GM18498 (cell line): Measurements from ENCODE around the gene SMOC1.

ENCODE experiments used
- ATAC-seq: cut with Tn5 transposase; IDR thresholded peaks from one replicate; pipeline ENCODE4 v1.9.1; 2021; ENCODE audit warnings: mild to moderate bottlenecking, moderate library complexity; ENCODE audit not compliant: unreplicated experiment

SMOC1 gene

GRCh38 chr14:69973846-69974245 lies 94.6 kb downstream of the SMOC1 start:
- no peak for ATAC-seq

DNA sequence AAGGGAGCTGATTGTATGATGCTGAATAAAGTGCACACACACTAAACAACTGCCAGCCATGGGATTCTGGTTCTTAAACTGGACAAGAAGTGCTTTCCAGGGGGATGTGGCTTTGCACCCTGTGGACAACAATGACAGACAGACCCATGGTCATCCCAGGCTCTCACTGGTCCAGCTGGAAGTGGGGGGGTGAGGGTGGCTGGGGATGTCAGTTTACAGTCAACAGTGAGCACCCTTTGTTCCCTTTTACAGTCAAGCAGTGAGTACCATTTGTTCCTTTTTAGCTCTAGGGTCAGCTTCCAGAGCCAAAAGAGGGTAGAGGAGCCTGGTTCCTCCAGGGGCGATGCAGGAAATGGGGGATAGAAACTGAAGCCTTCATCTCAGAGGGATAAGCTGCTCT lies 100.7 kb downstream of the SMOC1 start:
- ATAC-seq: no peak

DNA sequence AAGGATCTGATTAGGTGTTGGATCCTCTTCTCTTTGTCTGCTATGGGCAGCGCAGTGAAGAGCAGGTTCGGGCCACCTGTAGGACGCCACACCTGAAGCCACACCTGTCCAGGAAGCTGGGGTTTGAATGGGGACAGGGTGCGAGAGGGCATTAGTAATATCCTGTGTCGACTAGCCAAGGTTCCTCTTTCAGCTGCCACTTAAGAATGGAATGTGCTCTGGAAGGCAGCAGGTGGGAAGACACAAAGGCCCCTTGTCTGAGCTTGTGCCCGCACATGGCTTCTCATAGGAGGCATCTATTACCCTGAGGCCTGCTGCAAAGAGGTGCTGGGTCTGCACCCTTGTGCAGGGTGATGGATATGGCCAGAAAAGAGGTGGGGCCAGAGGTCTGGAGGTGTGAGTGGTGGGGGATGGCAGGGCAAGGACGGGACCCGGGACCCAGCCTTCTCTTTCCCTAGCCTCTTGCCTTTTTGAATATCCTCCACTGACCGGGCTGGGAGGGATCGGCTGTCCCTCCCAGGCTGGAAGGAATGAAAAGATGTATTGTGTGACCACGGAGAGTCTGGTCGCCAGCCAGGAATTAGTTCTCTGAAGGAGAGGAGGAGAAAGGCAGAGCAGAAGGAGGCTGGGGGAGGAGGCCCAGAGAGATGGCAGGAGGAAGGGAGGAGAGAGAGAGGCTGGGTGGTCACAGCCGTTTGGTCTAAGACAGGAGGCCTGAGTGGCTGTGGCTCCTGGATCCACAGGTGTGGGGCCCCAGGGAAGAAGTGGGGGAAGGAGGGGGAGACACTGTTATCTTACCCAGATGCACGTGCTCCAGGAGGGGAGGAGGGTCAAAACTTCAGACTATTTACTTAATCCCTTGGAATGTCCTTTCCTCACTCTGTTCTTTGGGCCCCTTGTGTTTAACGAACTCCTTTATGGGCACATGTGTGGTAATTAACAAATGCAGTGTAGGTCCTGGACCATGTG lies 101.5 kb downstream of the SMOC1 start:
- no peak for ATAC-seq

DNA sequence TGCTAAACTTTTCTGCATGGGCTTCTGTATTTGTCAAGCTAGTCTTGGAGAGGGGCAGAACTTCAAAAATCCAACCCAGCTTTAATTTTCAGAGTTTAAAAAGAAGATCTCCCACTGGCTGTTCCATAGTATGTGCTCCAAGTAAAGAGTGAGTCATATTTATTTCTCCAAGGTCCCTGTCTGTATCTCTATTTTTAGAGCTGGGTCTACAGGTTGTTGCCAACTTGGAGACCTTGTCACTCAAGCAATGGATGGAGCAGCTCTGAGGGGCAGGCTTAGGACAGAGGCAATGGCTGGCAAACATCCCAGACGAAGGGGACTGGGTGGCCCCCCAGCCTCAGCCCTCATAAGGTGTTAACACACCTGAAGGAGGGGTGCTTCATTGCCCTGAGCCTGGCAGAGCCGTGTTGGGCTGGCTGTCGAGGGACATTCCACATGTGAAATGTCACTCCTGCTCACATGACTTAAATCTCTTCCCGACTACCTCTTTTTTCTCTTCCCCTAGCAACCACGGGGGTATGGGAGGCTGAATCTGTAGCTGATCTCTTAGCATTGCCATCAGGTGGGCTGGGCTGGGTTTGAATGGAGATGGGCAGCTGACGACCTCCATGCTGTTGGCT lies 103.1 kb downstream of the SMOC1 start:
- no peak for ATAC-seq

- ATAC-seq: no peak
Measured at GRCh38 chr14:69982886-69983285, 103.7 kb downstream of the SMOC1 start.

GRCh38 chr14:69983317-69983716 lies 104.1 kb downstream of the SMOC1 start:
- ATAC-seq: no peak

DNA sequence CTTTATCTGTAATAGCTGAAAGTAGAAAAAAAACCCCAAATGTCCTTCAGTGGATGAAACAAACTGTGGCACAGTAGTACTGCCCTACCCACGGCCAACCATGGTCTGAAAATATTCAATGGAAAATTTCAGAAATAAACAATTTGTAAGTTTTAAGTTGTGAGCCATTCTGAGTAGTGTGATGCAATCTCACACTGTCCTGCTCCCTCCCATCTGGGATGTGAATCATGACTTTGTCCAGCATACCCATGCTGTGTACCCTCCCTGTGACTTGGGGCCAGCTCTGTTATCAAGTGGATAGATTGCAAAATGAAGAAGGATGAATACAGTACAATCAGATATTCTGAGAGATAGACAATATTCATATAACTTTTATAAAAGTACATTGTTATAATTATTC lies 106.2 kb downstream of the SMOC1 start:
- no peak for ATAC-seq

DNA sequence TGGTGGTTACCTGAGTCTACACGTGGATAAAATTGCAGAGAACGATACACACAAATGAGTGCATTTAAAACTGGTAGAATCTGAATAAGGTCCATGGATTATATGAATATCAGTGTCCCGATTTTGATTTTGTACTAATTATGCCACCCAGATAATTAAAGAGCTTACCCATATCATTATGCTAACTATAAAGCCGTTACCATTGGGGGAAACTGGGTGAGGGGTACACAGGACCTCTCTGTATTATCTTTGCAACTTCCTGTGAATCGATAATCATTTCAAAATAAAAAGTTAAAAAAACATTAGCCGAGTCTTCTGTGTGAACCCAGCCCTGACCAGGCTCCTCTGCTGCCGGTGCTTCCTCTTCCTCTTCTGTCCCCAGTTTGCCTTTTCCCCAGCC lies 107.1 kb downstream of the SMOC1 start:
- ATAC-seq: no peak

- ATAC-seq: no peak
Measured at GRCh38 chr14:69987406-69988121, 108.3 kb downstream of the SMOC1 start.

DNA sequence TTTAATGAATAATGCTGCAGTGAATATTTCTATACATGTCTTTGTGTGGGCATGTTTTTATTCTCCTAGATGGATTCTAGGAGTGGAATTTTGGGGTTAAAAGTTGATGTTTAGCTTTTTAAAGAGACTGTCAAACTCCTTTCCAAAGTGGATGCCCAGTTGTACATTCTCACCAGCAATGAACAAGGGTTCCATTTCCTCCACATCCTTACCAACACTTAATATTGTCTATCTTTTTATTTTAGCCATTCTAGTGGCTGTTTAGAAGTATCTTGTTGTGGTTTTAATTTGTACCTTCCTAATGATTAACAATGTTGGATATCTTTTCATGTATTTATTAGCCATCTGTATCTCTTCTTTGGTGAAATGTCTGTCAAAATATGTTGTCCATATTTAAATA lies 109.8 kb downstream of the SMOC1 start:
- ATAC-seq: no peak

GRCh38 chr14:69989622-69990021 lies 110.4 kb downstream of the SMOC1 start:
- ATAC-seq: no peak

- ATAC-seq: no peak
Measured at GRCh38 chr14:69990323-69990722, 111.1 kb downstream of the SMOC1 start.

GRCh38 chr14:69991422-69991821 lies 112.2 kb downstream of the SMOC1 start:
- no peak for ATAC-seq

DNA sequence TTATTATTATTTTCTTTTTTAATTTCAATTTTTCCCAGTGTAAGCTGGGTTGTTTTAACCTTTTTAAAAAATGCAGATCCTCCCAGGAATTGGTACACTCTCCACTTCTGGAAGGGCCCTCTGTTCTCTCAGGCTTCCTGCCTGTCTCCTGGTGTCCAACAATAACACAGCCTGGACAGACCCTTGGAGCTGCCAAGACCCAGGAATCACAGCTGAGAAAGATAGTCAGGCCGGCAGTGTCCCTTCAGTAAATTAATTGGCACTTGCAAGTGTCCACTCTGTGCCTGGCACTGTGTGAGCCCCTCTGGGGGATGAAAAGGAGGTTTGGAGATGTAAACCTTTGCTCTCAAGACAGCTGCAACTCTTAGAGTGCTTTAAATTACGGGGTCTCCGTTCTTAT lies 113.3 kb downstream of the SMOC1 start:
- no peak for ATAC-seq

DNA sequence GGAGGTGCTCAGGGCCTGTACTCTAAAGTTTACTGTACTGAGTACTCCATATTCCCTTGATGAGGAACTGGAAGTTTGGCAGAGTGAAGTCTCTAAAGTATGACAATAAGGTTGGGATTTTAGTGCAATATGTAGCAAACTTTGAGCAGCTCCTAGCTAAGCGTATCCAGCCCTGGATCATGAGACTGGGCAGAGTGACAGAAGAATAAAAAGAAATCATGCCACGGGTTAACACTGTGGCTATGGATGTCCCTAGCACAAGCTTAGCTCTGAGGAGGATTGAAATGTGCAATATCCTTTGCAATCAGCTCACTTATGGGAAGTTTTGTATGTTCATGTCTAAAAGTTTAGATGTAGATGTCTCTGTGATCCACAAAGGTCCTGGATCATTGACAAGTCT lies 114.1 kb downstream of the SMOC1 start:
- no peak for ATAC-seq

- no peak for ATAC-seq
Measured at GRCh38 chr14:69994002-69994401, 114.8 kb downstream of the SMOC1 start.

DNA sequence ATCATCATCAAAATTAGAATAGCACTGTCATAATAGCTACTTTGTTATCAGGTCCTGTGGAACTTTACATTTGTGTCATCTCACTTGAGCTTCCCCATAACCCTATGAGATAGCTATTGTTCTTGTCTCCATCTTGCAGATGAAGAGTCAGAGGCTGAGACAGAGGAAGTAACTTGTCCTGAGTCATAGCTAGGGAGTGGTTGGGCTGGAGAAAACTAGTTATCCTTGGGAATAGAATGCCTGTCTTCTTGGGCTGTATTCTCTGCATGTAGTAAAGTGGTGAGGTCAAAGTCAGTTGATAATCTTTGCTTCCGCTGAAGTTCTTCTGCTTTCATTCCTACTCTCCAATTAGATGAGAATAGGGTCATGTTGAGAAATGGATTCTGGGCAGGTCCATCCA lies 117.0 kb downstream of the SMOC1 start:
- no peak for ATAC-seq

- ATAC-seq: no peak
Measured at GRCh38 chr14:69997849-69998248, 118.6 kb downstream of the SMOC1 start.

DNA sequence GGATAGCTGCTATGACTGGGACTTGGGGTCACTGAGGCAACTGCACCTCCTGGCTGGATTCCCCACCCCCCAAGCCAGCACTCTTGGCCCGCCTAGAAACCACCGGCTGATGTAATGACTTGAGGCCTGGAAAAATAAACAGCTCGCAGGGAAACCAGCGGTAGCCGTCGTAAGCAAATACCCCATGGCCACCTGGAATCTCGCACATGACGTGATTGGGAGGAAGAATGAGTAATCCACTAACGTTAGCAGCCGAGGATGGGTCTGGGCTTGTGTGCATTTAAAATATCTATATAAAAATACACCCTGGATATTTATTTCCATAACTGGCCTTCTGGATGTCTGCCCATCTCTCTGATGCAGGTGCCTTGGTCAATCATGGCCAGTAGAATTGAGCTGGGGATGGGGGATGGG lies 120.1 kb downstream of the SMOC1 start:
- ATAC-seq: no peak

- ATAC-seq: no peak
Measured at GRCh38 chr14:70000601-70001000, 121.4 kb downstream of the SMOC1 start.

- no peak for ATAC-seq
Measured at GRCh38 chr14:70002589-70003346, 123.6 kb downstream of the SMOC1 start.
